HG03108 (cell line): Measurements from ENCODE around the gene EVI5L.

ENCODE experiments used
- ATAC-seq: cut with Tn5 transposase; IDR thresholded peaks from one replicate; pipeline ENCODE4 v1.9.1; 2021; ENCODE audit warnings: moderate library complexity; ENCODE audit not compliant: unreplicated experiment

EVI5L gene

GRCh38 chr19:7894612-7895309, 64.7 kb downstream of the EVI5L start:
- ATAC-seq, result no peak

GRCh38 chr19:7895565-7895964, 65.5 kb downstream of the EVI5L start:
- ATAC-seq, result no peak

- ATAC-seq, result no peak
Observed at GRCh38 chr19:7897292-7897691, 67.3 kb downstream of the EVI5L start.

GRCh38 chr19:7898967-7899366, 68.9 kb downstream of the EVI5L start:
- ATAC-seq, result no peak

- no peak for ATAC-seq
Observed at GRCh38 chr19:7899751-7900378, 69.8 kb downstream of the EVI5L start.

GRCh38 chr19:7900401-7900870, 70.4 kb downstream of the EVI5L start:
- no peak for ATAC-seq

GRCh38 chr19:7900931-7901330, 70.9 kb downstream of the EVI5L start:
- no peak for ATAC-seq

GRCh38 chr19:7901337-7901736, 71.3 kb downstream of the EVI5L start:
- no peak for ATAC-seq

- ATAC-seq, result no peak
Observed at GRCh38 chr19:7902796-7903243, 72.8 kb downstream of the EVI5L start.

- peak; percentile 75 for ATAC-seq
Observed at GRCh38 chr19:7903244-7904073, 73.4 kb downstream of the EVI5L start, which contains the start of gene MAP2K7. Gene MAP2K7 (plus strand): TSS chr19:7903877. CDS start chr19:7903945, 68 bp downstream.

- ATAC-seq, result peak; percentile 20
Observed at GRCh38 chr19:7904074-7905020, 74.3 kb downstream of the EVI5L start.

GRCh38 chr19:7905268-7905667, 75.2 kb downstream of the EVI5L start:
- no peak for ATAC-seq

GRCh38 chr19:7905859-7906258, 75.8 kb downstream of the EVI5L start:
- no peak for ATAC-seq

- no peak for ATAC-seq
Observed at GRCh38 chr19:7907122-7907521, 77.1 kb downstream of the EVI5L start.

- no peak for ATAC-seq
Observed at GRCh38 chr19:7907544-7907943, 77.5 kb downstream of the EVI5L start.

GRCh38 chr19:7908078-7908699, 78.2 kb downstream of the EVI5L start:
- no peak for ATAC-seq

- no peak for ATAC-seq
Observed at GRCh38 chr19:7908742-7909461, 78.9 kb downstream of the EVI5L start.

GRCh38 chr19:7909471-7910067, 79.6 kb downstream of the EVI5L start:
- no peak for ATAC-seq
